ENCODE data around the gene TSHR.

GRCh38 chr14:81125536-81125935 lies 170.1 kb downstream of the TSHR start:
- TF ChIP-seq EZH2 (conservative IDR thresholded peaks at IDR 0.05; ENCODE audit: low read depth, low read length), result no peak
- TF ChIP-seq NRL (CRISPR knock-in tag; IDR thresholded peaks at IDR 0.05; ENCODE audit: borderline replicate concordance), result no peak
- TF ChIP-seq CTCF (CRISPR knock-in tag; IDR thresholded peaks at IDR 0.05), result no peak
- TF ChIP-seq ZFP36 (IDR thresholded peaks at IDR 0.05; ENCODE audit: borderline replicate concordance, low read depth, low read length, partially characterized antibody), result no peak

Measured in HepG2 (cell line).